AG04450 (cell line): ENCODE data around the gene G6PC2. TPM values are rescaled to one million over a fixed set of nuclear protein-coding genes. Genes with fewer than 3 reads are reported as not detected.

Source experiments
- CTCF ChIA-PET: fragments of 300-600, 350-600 bp; formaldehyde crosslinking; extraction: SDS; loops from one replicate; lab custom pipeline; 2022; ENCODE audit warnings: antibody characterized with exemption, inconsistent platforms; lab: Charles Lee
- POLR2A ChIA-PET: fragments of 350-600 bp; formaldehyde crosslinking; extraction: SDS; loops from one replicate; lab custom pipeline; 2021; ENCODE audit warnings: antibody characterized with exemption, inconsistent platforms; lab: Yijun Ruan, JAX
- DNase-seq: peaks from one replicate; pipeline ENCODE4 v3.0.0-alpha.2; 2011; ENCODE audit warnings: low read depth, low spot score
- H3K27ac ChIP-seq: one replicate; pipeline ENCODE4 v1.5.1; 2012; ENCODE audit warnings: low read depth, low read length, control low read depth
- H3K27me3 ChIP-seq: one replicate; pipeline ENCODE4 v1.6.0; 2012; ENCODE audit warnings: low read length; ENCODE audit not compliant: control insufficient read depth, insufficient read depth
- H3K4me3 ChIP-seq: 2 replicates; pipeline ENCODE4 v1.5.1; 2011; ENCODE audit warnings: mild to moderate bottlenecking, low read depth, low read length, control low read depth
- H3K9me3 ChIP-seq: 2 replicates; pipeline ENCODE4 v1.5.1; 2012; ENCODE audit warnings: low read length; ENCODE audit not compliant: control insufficient read depth, insufficient read depth
- polyA plus RNA-seq: library from polyadenylated mRNA; depleted of rRNA; stranded (reverse); fragments of >200 nt; gene quantifications from 2 replicates; pipeline ENCODE4 v1.2.3, GENCODE V29; 2011
- TF ChIP-seq, protein P1 (sequence below): IDR thresholded peaks from 2 replicates; pipeline ENCODE4 v1.5.1; 2011; ENCODE audit warnings: low read depth, low read length, control low read depth, inconsistent platforms

Gene G6PC2
- polyA plus RNA-seq, 1 experiment: not detected

DNA sequence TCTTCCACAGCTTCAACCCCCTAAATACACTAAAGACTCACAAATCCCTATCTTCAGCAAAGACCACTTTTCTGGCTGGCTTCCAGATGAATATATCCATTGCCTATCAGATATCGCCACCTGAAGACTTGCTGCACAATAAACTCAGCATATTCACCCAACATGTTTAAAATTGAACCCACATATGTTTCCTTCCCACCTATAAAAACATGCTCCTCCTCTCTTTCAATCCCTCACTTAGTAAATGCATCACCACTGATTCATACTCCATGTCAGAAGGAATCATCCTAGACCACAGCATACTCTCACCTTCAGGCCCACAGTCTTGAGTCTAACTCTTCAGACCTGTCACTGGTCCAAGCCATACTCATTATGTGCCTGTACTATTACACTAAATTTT is 16.1 kb upstream of the G6PC2 start:
- ChIA-PET CTCF (no interaction called here), POLR2A (no interaction called here)
- H3K4me3 ChIP-seq: no peak overlapping the region
- TF ChIP-seq, protein P1, sequence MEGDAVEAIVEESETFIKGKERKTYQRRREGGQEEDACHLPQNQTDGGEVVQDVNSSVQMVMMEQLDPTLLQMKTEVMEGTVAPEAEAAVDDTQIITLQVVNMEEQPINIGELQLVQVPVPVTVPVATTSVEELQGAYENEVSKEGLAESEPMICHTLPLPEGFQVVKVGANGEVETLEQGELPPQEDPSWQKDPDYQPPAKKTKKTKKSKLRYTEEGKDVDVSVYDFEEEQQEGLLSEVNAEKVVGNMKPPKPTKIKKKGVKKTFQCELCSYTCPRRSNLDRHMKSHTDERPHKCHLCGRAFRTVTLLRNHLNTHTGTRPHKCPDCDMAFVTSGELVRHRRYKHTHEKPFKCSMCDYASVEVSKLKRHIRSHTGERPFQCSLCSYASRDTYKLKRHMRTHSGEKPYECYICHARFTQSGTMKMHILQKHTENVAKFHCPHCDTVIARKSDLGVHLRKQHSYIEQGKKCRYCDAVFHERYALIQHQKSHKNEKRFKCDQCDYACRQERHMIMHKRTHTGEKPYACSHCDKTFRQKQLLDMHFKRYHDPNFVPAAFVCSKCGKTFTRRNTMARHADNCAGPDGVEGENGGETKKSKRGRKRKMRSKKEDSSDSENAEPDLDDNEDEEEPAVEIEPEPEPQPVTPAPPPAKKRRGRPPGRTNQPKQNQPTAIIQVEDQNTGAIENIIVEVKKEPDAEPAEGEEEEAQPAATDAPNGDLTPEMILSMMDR: no peak
- no peaks in the 10 kb centered on the region for H3K9me3 ChIP-seq
- no peak for DNase-seq
- no peak overlapping the region for H3K27ac ChIP-seq
- H3K27me3 ChIP-seq: no peaks in the 10 kb centered on the region

DNA sequence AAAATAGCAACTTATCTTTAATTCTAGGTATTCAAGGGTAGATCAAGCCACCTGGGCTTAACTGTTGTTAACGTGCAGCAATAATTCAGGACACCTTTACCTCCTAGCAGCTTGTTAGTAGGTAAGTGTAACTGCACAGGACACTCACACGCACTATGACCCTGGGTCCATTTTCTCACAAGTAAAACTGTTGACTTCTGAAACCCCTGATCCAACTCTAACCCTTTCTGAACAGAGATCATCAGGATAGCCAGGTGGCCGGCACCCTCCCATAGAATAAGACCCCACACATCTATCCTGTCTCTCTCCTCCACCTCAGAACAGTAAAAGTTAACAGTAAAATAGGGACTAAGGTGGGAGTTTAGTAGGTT is 11.5 kb upstream of the G6PC2 start:
- no peaks in the 10 kb centered on the region for H3K9me3 ChIP-seq
- peak overlapping the region; percentile 88 for H3K4me3 ChIP-seq
- no peak for DNase-seq
- no peak overlapping the region for H3K27ac ChIP-seq
- ChIA-PET CTCF (interaction anchor here (1.6 kb wide), 1 partner anchor 32 kb away, joined by 3 read pairs; no protein-coding TSS in a partner anchor), POLR2A (no interaction called here)
- peaks cover 5% of the 10 kb centered on the region for H3K27me3 ChIP-seq
- TF ChIP-seq, protein P1: no peak

DNA sequence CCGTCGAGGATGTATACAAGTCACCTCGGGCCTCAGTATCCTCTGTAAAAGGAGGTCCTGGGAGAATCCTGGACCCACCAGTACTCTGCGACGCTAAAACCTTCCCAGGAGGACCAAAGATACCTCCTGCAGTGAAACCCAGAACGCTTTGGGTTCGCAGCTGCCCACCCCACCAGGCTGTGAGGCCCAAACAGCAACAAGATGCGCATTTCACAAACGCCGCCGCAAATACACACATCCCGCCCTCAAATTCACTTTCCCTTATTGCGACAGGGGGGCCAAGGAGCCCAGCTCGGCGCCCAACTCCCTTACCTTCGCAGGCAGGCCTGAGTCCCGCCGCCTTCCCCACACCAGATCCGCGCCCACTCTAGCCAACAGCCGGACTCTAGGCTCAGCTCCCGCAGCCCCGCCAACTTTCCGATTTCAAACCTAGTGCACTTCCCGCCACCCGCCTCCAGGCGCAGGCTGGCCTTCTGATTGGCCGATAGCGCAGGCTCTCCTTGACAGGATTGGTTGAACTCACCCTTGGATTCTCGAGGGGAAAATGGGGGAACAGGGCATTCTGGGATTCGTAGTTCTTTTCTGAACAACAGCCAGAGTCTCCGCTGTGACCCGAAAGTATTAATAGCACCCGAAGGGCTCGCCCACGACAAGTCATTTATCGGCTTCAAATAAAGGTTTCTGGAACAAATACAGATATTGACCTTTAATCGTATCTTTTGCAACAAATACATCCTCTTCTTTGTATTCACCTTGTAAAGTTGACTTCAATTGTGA is 10.9 kb upstream of the G6PC2 start, which contains the start of gene SPC25:
Gene SPC25, minus strand, starts transcription at position 425 of the 777 bp plus-strand sequence. CDS start 911 bp downstream, outside the sequence.
- no peaks in the 10 kb centered on the region for H3K9me3 ChIP-seq
- CTCF ChIA-PET: interaction anchor here (1.6 kb wide), 1 partner anchor 31 kb away, joined by 3 read pairs; no protein-coding TSS in a partner anchor
- H3K27ac ChIP-seq: peak within 1 kb of the TSS; percentile 21
- TF ChIP-seq, protein P1: no peak
- POLR2A ChIA-PET: no interaction called here
- peaks cover 5% of the 10 kb centered on the region for H3K27me3 ChIP-seq
- peak within 1 kb of the TSS; percentile 88 for H3K4me3 ChIP-seq
- DNase-seq: peak; percentile 66

DNA sequence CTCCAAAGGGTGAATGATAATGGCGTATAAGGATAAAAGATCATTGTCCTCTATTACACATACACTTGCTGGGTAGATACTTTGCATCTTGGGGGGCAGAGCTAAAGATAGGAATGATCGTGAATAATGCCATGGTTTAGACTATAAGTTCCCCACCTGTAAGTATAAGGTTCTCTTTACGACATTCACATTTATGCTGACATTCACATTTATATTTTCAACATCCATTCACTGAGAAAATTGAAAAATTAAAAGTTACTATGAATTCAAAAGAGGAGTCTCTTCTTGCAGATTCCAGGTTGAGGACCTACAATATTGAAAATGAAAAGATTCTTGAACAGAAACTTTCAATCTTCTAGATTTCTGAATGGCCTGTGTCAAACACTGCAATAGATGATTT is 8.8 kb upstream of the G6PC2 start:
- peaks cover 5% of the 10 kb centered on the region for H3K27me3 ChIP-seq
- no peak overlapping the region for H3K27ac ChIP-seq
- ChIA-PET CTCF (no interaction called here), POLR2A (no interaction called here)
- no peak overlapping the region for H3K4me3 ChIP-seq
- TF ChIP-seq, protein P1: no peak
- H3K9me3 ChIP-seq: no peaks in the 10 kb centered on the region
- DNase-seq: no peak

DNA sequence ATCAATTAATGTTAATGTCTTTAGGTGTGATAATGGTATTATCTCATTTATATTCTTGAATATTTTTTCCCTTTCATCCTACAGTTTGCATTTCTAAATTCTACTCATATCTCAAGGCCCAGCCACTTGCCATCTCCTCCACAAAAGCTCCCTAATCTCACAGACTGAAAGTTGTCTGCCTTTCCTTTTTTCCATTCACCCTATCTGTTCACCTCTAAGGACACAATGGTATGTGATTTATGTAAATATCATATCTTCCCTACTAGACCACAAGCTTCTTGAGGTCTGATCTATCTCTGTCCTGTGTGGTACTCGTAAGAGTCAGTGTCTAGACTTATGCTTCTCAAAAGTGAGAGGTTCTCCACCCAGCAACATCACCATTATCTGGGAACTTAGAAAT is 7.0 kb upstream of the G6PC2 start:
- POLR2A ChIA-PET: no interaction called here
- DNase-seq: no peak
- H3K4me3 ChIP-seq: no peak overlapping the region
- TF ChIP-seq, protein P1: no peak
- CTCF ChIA-PET: no interaction called here
- H3K27ac ChIP-seq: no peak overlapping the region
- H3K27me3 ChIP-seq: peaks cover 5% of the 10 kb centered on the region
- no peaks in the 10 kb centered on the region for H3K9me3 ChIP-seq
